Karpas-422 (cell line): ENCODE data around the gene TOX2. TPM values are rescaled to one million over a fixed set of nuclear protein-coding genes. Genes with fewer than 3 reads are reported as not detected.

ENCODE experiments used
- DNase-seq: peaks from one replicate; pipeline ENCODE4 v3.0.0-alpha.2; 2015
- H2AFZ ChIP-seq: fragments of 200-600 bp; sonication (generic); 2 replicates; pipeline ENCODE4 v1.6.1; 2014; ENCODE audit warnings: antibody characterized with exemption, low read length, mixed read lengths
- H3K27ac ChIP-seq: fragments of 200-600 bp; sonication (generic); 2 replicates; pipeline ENCODE4 v1.5.1; 2014; ENCODE audit warnings: mild to moderate bottlenecking, low read length, moderate library complexity
- H3K27me3 ChIP-seq: fragments of 200-600 bp; sonication (generic); 2 replicates; pipeline ENCODE4 v1.6.1; 2014; ENCODE audit warnings: low read length, mixed read lengths
- H3K36me3 ChIP-seq: fragments of 200-600 bp; sonication (generic); 2 replicates; pipeline ENCODE4 v1.6.1; 2014; ENCODE audit warnings: low read length, mixed read lengths; ENCODE audit not compliant: insufficient read depth
- H3K4me1 ChIP-seq: fragments of 200-600 bp; sonication (generic); 2 replicates; pipeline ENCODE4 v1.6.1; 2014; ENCODE audit warnings: mild to moderate bottlenecking, low read length, mixed read lengths
- H3K4me2 ChIP-seq: fragments of 200-600 bp; sonication (generic); 2 replicates; pipeline ENCODE4 v1.6.1; 2014; ENCODE audit warnings: low read length, low read depth, mild to moderate bottlenecking; ENCODE audit not compliant: poor library complexity, severe bottlenecking
- H3K4me3 ChIP-seq: fragments of 200-600 bp; sonication (generic); 2 replicates; pipeline ENCODE4 v1.5.1; 2014; ENCODE audit warnings: mild to moderate bottlenecking, antibody characterized with exemption, low read length, mixed read lengths
- H3K79me2 ChIP-seq: fragments of 200-600 bp; sonication (generic); 2 replicates; pipeline ENCODE4 v1.6.1; 2014; ENCODE audit warnings: mild to moderate bottlenecking, low read length, mixed read lengths
- H3K9ac ChIP-seq: fragments of 200-600 bp; sonication (generic); 2 replicates; pipeline ENCODE4 v1.6.0; 2014; ENCODE audit warnings: low read length
- H3K9me2 ChIP-seq: fragments of 200-600 bp; sonication (generic), shearing (Covaris generic); replicated peaks from 2 replicates; pipeline ENCODE4 v1.6.0; 2014; ENCODE audit warnings: mild to moderate bottlenecking, low read length, moderate library complexity; ENCODE audit not compliant: insufficient read depth
- H3K9me3 ChIP-seq: fragments of 300-700, 200-600 bp; sonication (generic); 2 replicates; pipeline ENCODE4 v1.6.1; 2014; ENCODE audit warnings: low read length, mixed read lengths
- H4K20me1 ChIP-seq: fragments of 200-600 bp; sonication (generic); 2 replicates; pipeline ENCODE4 v1.6.1; 2014; ENCODE audit warnings: mild to moderate bottlenecking, antibody characterized with exemption, low read length, low read depth; ENCODE audit not compliant: insufficient read depth
- total RNA-seq: library from RNA; depleted of rRNA; stranded (reverse); fragments of >200 nt; shearing (Covaris generic); gene quantifications from 2 replicates; pipeline ENCODE4 v1.2.3, GENCODE V29; 2014; ENCODE audit warnings: low replicate concordance

The TOX2 gene
- total RNA-seq, 1 experiment from 2014 or later = 42.9 TPM

GRCh38 chr20:44034965-44035635 is 120.4 kb downstream of the TOX2 start:
- no peaks in the 10 kb centered on the region for H4K20me1 ChIP-seq
- H3K4me1 ChIP-seq = peaks cover 90% of the 10 kb centered on the region
- no peak overlapping the region for H2AFZ ChIP-seq
- no peaks in the 10 kb centered on the region for H3K9me3 ChIP-seq
- H3K79me2 ChIP-seq = peaks cover 83% of the 10 kb centered on the region
- H3K4me2 ChIP-seq = peak overlapping the region; percentile 12
- H3K36me3 ChIP-seq = peaks cover 17% of the 10 kb centered on the region
- no peaks in the 10 kb centered on the region for H3K9me2 ChIP-seq
- no peak overlapping the region for H3K4me3 ChIP-seq
- DNase-seq = no peak
- peak overlapping the region; percentile 94 for H3K27ac ChIP-seq
- no peaks in the 10 kb centered on the region for H3K27me3 ChIP-seq
- H3K9ac ChIP-seq = peak overlapping the region; percentile 68

- Histone ChIP-seq H3K36me3 (peaks cover 17% of the 10 kb centered on the region), H3K27me3 (no peaks in the 10 kb centered on the region), H3K4me1 (peaks cover 86% of the 10 kb centered on the region), H3K79me2 (peaks cover 81% of the 10 kb centered on the region), H3K9ac (peak overlapping the region; percentile 59), H3K27ac (peak overlapping the region; percentile 78), H3K4me3 (no peak overlapping the region), H3K9me2 (no peaks in the 10 kb centered on the region), H4K20me1 (no peaks in the 10 kb centered on the region), H3K9me3 (no peaks in the 10 kb centered on the region), H2AFZ (no peak overlapping the region), H3K4me2 (peak overlapping the region; percentile 8)
- DNase-seq = no peak
Observed at GRCh38 chr20:44035924-44036323, 121.3 kb downstream of the TOX2 start.

- Histone ChIP-seq H2AFZ (no peak overlapping the region), H3K27ac (peak overlapping the region; percentile 78), H3K9me3 (no peaks in the 10 kb centered on the region), H3K4me3 (no peak overlapping the region), H3K36me3 (peaks cover 17% of the 10 kb centered on the region), H3K4me1 (peaks cover 81% of the 10 kb centered on the region), H3K9me2 (no peaks in the 10 kb centered on the region), H3K79me2 (peaks cover 78% of the 10 kb centered on the region), H3K27me3 (no peaks in the 10 kb centered on the region), H3K4me2 (peak overlapping the region; percentile 8), H4K20me1 (no peaks in the 10 kb centered on the region), H3K9ac (no peak overlapping the region; the same call in 1 of the 2 replicates)
- no peak for DNase-seq
Observed at GRCh38 chr20:44036441-44036840, 121.8 kb downstream of the TOX2 start.

- no peak overlapping the region for H2AFZ ChIP-seq
- peaks cover 58% of the 10 kb centered on the region for H3K4me1 ChIP-seq
Observed at GRCh38 chr20:44038681-44039123, 124.0 kb downstream of the TOX2 start.

GRCh38 chr20:44039147-44039546 is 124.5 kb downstream of the TOX2 start:
- H2AFZ ChIP-seq = no peak overlapping the region
- H3K9me2 ChIP-seq = no peaks in the 10 kb centered on the region
- no peak for DNase-seq
- no peaks in the 10 kb centered on the region for H3K27me3 ChIP-seq
- peaks cover 54% of the 10 kb centered on the region for H3K4me1 ChIP-seq
- H3K27ac ChIP-seq = peak overlapping the region; percentile 5; the same call in 1 of the 2 replicates
- no peak overlapping the region for H3K9ac ChIP-seq
- H3K36me3 ChIP-seq = peaks cover 16% of the 10 kb centered on the region
- no peaks in the 10 kb centered on the region for H3K9me3 ChIP-seq
- H3K4me2 ChIP-seq = no peak overlapping the region
- no peaks in the 10 kb centered on the region for H4K20me1 ChIP-seq
- H3K79me2 ChIP-seq = peaks cover 76% of the 10 kb centered on the region
- no peak overlapping the region for H3K4me3 ChIP-seq

More at GRCh38 chr20:44038681-44039123, 124.0 kb downstream of the TOX2 start:
- Histone ChIP-seq H3K9me2 (no peaks in the 10 kb centered on the region), H3K4me2 (no peak overlapping the region), H3K9me3 (no peaks in the 10 kb centered on the region), H3K9ac (no peak overlapping the region), H3K36me3 (peaks cover 20% of the 10 kb centered on the region), H3K4me3 (no peak overlapping the region), H4K20me1 (no peaks in the 10 kb centered on the region), H3K27me3 (no peaks in the 10 kb centered on the region), H3K27ac (0 out of 2 replicates have a peak overlapping the region, but pooled peaks have one; percentile 5), H3K79me2 (peaks cover 81% of the 10 kb centered on the region)
- DNase-seq = no peak

GRCh38 chr20:44039741-44040140 is 125.1 kb downstream of the TOX2 start:
- H3K27ac ChIP-seq = peak overlapping the region; percentile 44; the same call in 1 of the 2 replicates
- no peaks in the 10 kb centered on the region for H3K9me2 ChIP-seq
- no peak overlapping the region for H3K9ac ChIP-seq
- H2AFZ ChIP-seq = no peak overlapping the region
- peaks cover 11% of the 10 kb centered on the region for H3K36me3 ChIP-seq
- no peaks in the 10 kb centered on the region for H3K9me3 ChIP-seq
- no peak overlapping the region for H3K4me3 ChIP-seq
- no peaks in the 10 kb centered on the region for H3K27me3 ChIP-seq
- H3K79me2 ChIP-seq = peaks cover 73% of the 10 kb centered on the region
- H3K4me2 ChIP-seq = no peak overlapping the region
- no peaks in the 10 kb centered on the region for H4K20me1 ChIP-seq
- H3K4me1 ChIP-seq = peaks cover 48% of the 10 kb centered on the region
- DNase-seq = no peak

GRCh38 chr20:44040202-44040915 is 125.7 kb downstream of the TOX2 start:
- DNase-seq = no peak
- Histone ChIP-seq H3K79me2 (peaks cover 74% of the 10 kb centered on the region), H3K9ac (no peak overlapping the region), H3K9me3 (no peaks in the 10 kb centered on the region), H3K4me1 (peaks cover 43% of the 10 kb centered on the region), H3K4me2 (no peak overlapping the region), H2AFZ (no peak overlapping the region), H3K9me2 (no peaks in the 10 kb centered on the region), H3K27ac (peak overlapping the region; percentile 44; the same call in 1 of the 2 replicates), H4K20me1 (no peaks in the 10 kb centered on the region), H3K27me3 (no peaks in the 10 kb centered on the region), H3K36me3 (peaks cover 9% of the 10 kb centered on the region; the same call in 1 of the 2 replicates), H3K4me3 (no peak overlapping the region)

- H3K9me2 ChIP-seq = no peaks in the 10 kb centered on the region
- H3K27me3 ChIP-seq = no peaks in the 10 kb centered on the region
- no peaks in the 10 kb centered on the region for H4K20me1 ChIP-seq
- peaks cover 74% of the 10 kb centered on the region for H3K79me2 ChIP-seq
- 0 out of 2 replicates have a peak overlapping the region, but pooled peaks have one; percentile 44 for H3K27ac ChIP-seq
- H3K4me3 ChIP-seq = no peak overlapping the region
- no peak overlapping the region for H3K9ac ChIP-seq
- H3K4me2 ChIP-seq = no peak overlapping the region
- DNase-seq = no peak
- peaks cover 6% of the 10 kb centered on the region; the same call in 1 of the 2 replicates for H3K36me3 ChIP-seq
- H3K9me3 ChIP-seq = no peaks in the 10 kb centered on the region
- H2AFZ ChIP-seq = no peak overlapping the region
- peaks cover 43% of the 10 kb centered on the region for H3K4me1 ChIP-seq
Observed at GRCh38 chr20:44041001-44041400, 126.3 kb downstream of the TOX2 start.
